ENCODE data around the gene IL1RN.

- TF ChIP-seq CTCF (IDR thresholded peaks at IDR 0.05): no peak
- no peak for TF ChIP-seq POLR2A (IDR thresholded peaks at IDR 0.05)
Measured at GRCh38 chr2:113174376-113174750, 47.0 kb downstream of the IL1RN start.

Data from uterus (tissue), 2 donors.